ENCODE data around the gene POLR2J.

- TF ChIP-seq CTCF (IDR thresholded peaks at IDR 0.05; ENCODE audit: poor library complexity, severe bottlenecking) (no peak), POLR2AphosphoS5 (IDR thresholded peaks at IDR 0.05) (no peak), EZH2 (IDR thresholded peaks at IDR 0.05; ENCODE audit: borderline replicate concordance, insufficient read depth, low read length, poor library complexity, severe bottlenecking) (no peak), SMC3 (conservative IDR thresholded peaks at IDR 0.05; ENCODE audit: poor library complexity) (no peak), EP300 (conservative IDR thresholded peaks at IDR 0.05; ENCODE audit: poor library complexity, severe bottlenecking) (no peak), TAF1 (IDR thresholded peaks at IDR 0.05; ENCODE audit: low read depth) (no peak)
Observed at GRCh38 chr7:102432442-102433218, 46.1 kb downstream of the POLR2J start.
